SKM-1 (cell line): ENCODE measurements around the gene PLEKHG4.

Experiments used
- DNase-seq: peaks from one replicate; lab custom pipeline; 2025; ENCODE audit not compliant: unreplicated experiment; lab: John Stamatoyannopoulos, UW

Gene PLEKHG4

DNA sequence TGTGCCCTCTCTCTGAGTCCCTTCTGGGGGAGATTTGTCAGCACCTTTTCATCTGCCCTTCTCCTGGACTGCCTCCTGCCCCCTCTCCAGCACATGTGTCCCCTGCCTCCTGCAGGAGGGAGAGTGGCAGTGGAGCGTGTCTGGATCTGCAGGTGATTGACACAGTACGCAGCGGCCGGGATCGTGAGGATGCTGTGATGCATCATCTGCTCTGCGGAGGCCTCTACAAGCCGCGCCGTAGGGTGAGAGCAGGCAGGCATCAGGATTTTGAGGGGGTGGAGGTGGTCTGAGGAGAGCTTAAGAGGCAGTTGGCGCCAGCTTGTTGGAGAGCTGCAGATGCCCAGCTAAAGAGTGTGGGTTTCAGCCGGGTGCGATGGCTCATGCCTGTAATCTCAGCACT lies 19.6 kb upstream of the PLEKHG4 start:
- DNase-seq: no peak

DNA sequence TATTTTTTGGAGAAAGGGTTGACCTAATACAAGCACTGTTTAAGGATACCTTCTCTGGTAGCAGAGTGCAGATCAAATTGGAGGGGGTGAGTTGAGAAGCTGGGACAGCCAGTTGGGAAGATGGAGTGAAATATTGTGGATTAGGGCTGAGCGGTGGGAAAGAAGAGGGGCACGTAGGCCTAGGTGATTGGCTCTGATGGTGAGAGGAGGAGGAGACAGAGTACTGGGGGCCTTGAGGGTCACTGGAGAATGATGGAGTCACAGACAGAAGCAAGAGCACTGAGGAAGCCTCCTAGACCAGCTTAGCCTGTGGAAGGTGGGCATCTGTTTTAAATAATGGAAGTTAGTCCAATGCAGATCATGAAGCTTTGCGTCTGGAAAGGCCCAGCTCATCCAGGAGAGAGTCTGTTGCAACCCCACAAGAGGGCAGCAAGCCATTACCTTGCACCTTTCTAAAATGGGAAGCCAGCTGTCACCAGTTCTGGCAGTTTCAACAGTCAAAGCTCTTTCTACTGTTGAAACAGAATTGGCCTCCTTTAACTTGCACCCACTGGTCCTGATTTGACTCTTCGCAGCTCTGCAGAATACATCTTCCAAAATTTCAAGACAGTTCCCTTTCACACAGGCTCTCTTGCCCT lies 18.8 kb upstream of the PLEKHG4 start:
- peak; percentile 53 for DNase-seq

DNA sequence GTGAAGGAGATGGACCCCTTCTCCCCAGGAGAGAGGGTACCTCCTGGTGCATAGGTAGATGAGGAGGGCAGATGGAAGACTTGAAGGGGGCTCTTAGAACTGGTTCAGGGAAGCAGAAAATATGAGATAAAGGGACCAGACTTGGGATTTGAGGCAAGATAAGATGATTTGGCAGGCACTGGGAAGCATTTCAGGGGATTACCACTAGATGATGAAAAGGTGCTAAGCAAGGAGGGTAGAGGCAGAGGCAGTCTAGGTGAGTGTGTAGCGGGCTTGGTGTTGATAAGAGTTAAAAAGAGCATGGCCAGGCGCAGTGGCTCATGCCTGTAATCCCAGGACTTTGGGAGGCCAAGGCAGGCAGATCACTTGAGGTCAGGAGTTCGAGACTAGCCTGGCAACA lies 16.1 kb upstream of the PLEKHG4 start:
- DNase-seq: no peak

DNA sequence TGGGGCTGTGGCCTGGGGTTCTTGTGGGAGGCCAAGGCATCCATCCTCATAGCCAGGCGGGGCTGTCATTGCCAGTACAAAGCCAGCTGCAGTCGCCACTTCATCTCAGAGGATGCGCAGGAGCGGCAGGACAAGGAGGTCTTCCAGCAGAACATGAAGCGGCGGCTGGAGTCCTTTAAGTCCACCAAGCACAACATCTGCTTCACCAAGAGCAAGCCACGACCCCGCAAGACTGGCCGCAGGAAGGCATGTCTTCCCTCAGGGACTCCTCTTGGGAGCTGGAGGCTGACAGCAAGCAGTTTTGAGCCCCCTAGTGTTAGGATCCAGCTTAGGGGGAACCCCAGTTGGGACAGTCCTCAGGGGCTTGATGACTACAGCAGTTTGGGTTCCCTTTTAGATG lies 15.1 kb upstream of the PLEKHG4 start:
- DNase-seq: no peak

DNA sequence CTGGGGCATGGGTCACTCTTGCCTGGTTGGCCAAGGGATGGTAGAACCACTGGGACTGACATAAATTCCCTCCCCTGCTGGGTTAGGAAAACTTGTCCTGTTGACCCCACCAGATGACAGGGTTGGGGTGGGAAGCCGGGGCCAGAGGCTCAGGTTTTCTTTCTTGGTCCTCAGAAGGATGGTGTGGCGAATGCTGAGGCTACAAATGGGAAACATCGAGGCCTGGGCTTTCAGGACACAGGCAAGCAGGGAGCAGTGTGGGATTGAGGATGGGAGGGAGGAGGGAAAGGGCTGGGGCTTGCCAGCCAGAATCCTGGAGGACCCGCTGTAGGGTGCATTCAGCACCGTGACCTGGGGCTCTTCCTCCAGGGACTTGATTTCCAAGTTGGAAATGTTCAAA lies 14.5 kb upstream of the PLEKHG4 start:
- no peak for DNase-seq

DNA sequence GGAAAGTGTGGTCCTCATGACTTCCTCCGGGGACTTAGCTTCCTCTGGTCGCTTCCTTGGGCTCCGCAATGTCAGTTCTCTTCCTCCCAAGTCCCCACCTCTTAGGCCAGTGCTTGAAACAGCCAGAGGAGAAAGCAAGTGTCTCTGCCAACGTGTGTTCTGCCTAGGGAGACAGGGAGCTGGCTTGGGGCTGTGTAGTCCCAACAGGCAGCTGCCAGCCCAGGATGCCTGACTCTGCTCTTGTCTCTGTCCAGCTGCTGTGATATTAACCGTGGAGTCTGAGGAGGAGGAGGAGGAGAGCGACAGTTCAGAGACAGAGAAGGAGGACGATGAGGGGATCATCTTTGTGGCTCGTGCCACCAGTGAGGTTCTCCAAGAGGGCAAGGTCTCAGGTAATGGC lies 13.5 kb upstream of the PLEKHG4 start:
- DNase-seq: no peak

DNA sequence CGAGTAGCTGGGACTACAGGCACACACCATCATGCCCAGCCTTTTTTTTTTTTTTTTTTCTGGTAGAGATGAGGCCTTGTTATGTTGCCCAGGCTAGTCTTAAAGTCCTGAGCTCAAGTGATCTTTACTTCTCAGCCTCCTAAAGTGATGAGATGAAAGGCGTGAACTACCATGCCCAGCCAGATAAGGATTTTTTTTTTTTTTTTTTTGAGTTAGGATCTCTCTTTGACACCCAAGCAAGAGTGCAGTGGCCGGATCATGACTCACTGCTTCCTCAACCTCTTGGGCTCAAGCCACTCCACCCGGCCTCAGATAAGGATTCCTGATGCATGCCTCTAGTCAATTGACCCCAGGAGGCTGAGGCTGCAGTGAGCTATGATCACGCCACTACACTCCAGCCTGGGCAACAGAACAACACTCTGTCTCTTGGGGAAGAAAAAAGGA lies 11.2 kb upstream of the PLEKHG4 start:
- no peak for DNase-seq

DNA sequence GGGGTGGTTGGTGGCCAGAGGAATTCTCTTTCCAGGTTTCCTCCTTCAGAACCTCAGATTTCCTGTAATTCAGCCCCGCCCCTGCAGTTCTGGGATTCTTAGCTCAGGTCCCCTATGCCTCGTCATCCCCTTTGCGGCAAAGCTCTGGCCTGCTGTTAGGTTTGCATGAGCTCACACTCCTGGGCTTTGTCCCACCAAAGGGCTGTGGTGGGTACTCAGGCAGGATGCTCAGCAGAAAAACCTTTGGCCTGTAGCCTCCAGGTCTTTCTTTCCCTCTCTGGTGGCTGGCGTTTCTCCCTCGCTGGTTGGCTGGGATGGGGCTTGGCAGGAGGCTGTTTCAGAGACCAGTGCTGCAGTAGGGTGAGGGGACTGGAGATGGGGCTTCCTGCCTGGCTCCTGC lies 9.6 kb upstream of the PLEKHG4 start:
- no peak for DNase-seq

DNA sequence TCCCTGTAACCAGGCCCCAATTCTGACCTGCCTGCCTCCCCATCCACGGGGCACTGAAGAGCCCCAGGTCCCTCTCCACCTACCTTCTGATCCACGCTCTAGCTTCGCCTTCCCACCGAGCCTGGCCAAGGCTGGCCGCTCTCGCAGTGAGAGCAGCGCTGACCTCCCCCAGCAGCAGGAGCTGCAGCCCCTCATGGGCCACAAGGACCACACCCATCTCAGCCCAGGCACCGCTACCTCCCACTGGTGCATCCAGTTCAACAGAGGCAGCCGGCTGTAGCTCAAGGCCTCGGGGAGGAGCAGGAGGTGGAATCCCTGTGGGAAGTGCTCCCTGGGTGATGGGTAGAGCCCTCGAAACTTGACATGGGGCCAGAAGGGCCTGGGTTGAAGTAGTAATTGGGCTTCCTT lies 8.4 kb upstream of the PLEKHG4 start:
- DNase-seq: no peak

DNA sequence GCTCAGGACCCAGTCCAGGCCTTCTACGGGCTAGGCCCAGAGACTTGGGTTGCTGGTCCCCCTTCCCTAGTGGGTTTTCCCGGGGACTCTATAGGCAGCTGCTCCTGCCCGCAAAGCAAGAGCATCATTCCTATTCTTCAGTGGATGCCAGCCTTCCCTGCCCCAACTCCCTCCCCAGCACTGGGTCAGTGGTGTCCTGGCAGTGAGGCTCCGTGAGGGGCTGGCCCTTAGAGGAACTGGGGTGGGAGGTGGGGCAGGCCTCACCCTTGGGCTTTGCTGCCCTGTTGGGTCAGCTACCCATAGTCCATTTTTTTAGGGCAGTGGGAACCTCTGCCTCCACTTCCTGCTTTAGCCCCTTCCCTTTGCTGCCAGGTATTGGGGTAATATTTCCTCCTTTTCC lies 7.9 kb upstream of the PLEKHG4 start:
- no peak for DNase-seq

DNA sequence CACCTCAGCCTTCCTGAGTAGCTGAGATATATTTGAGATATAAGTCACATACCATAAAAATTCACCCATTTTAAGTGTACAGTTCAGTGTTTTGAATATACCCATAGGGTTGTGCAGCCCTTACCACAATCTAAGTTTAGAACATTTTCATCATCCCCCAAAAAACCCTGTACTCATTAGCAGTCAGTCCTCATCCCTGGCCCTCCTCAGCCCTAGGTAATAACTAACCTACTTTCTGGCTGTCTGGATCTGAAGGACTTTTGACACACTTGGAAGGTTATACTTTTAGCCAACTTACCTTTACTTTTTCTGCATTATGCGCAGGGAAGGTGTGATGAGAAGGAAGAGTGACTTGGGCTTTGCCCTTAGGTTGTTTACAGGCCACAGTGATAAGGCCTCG lies 4.0 kb upstream of the PLEKHG4 start:
- no peak for DNase-seq

DNA sequence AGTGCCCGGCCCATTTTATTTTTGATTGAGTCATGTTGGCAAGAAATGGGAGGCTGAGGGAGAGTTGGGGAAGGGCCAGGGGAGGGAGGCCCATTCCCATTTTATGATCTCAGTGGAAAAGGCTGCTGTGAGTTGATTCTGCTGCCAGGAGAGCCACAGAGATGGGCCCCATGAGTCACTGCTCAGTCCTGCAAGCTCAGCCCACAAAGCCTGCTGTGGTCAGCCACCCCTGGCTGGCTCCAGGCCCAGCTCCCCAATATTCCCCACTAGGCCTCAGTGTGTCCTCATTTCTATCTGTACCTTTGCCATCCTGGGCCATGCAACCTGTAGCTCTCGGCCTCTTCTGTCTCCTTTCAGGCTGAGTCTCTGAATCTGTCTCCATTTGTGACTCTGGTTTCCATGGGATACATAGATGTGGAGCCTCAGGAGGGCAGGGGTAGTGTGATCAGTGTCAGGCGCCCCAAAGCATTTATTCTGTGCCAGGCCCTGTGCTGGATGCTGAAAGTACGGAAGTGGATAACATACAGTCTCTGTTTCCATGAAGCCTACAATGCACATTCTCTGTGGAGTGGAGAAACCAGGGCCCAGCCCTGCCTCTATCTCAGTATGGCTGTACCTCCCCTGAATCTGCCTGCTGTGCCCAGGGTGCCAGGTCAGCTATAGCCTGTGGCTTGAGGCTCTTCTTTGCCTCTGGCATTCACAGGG lies 1.9 kb upstream of the PLEKHG4 start:
- DNase-seq: no peak

DNA sequence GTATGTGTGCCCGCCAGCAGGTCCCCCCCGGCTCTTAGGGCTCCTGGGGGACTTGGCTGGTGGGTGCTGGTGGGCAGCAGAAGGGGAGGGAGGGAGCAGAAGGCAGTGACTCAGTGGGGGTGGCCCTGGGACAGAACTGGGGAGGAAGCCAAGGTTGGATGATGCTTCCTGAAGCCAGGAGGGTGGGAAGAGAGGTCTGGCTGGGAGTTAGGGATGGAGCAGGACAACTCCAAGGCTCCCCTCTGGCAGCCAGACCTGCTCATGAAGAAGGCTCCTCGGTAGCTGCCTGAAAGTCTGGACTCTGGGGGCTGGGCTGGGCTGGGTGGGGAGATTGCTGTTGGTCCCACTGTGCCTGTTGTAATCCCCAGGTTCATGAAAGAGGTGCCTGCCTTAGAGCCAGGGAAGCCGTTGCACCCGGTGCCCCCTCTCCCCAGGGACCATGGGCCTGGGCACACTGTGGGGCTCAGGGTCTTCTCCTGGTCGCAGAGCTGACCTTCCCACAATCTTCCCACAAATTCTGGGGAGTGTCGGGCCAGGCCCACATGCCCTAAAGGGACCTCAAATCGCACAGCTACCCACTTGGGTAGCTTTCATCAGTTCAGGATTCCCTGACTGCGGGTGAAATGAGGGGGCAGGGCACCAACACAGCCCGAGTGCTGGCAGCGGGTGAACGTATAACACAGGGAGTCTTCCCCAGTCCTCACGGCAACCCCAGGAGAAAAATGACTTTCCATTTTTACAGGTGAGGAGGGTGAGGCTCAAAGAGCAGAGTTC lies 1.1 kb upstream of the PLEKHG4 start:
- no peak for DNase-seq

DNA sequence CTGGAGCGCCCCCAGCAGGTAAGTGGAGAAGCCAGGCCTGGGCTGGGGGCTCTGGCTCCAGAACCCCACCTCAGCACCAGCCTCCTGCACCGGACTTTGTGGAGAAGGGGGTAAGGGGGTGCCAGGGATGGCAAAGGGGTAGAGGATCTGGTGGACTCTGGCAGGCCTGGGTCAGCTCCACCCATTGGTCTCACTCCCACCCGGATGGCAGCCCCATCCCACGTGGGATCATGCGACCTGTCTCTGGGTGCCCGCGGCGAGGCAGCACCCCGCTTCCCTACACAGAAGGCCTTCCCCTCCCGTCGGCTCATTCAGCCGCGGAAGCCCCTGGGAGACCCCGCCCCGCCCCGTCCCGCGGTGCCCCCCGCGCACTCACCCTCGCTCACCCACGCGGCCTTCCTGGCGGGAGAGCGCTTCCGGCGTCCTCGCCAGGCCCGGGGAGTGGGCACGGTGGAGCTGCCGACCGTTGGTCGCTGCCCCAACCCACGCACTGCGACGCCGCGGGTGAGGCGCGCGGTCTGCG lies 498 bp upstream of the PLEKHG4 start:
- peak; percentile 8 for DNase-seq

DNA sequence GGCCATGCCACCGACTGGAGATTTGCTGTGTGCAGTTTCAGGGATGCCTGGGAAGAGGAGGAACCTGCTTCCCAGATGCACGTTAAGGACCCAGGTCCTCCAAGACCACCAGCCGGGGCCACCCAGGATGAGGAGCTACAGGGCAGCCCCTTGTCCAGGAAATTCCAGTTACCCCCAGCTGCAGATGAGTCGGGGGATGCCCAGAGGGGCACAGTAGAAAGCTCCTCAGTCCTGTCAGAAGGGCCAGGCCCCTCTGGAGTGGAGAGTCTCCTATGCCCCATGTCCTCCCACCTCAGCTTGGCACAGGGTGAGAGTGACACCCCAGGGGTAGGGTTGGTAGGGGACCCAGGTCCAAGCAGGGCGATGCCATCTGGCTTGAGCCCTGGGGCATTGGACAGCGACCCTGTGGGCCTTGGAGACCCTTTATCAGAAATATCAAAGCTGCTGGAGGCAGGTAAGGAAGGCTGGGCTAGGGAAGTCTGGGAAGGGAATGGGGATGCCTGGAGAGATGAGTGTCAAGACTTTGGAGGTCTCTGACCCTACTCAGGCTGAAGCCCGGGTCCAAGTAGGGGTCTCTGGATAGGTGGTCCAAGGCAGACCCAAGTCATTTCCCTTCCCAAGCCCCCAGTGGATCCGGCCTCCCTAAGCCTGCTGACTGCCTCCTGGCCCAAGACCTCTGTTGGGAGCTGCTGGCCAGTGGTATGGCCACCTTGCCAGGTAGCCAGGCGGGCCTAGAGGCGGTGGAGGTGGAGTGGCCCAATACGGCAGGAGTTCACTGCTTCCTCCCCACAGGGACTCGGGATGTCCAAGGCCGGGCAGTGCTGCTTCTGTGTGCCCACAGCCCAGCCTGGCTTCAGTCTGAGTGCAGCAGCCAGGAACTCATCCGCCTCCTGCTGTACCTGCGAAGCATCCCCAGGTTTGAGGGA lies 1.0 kb downstream of the PLEKHG4 start:
- no peak for DNase-seq

DNA sequence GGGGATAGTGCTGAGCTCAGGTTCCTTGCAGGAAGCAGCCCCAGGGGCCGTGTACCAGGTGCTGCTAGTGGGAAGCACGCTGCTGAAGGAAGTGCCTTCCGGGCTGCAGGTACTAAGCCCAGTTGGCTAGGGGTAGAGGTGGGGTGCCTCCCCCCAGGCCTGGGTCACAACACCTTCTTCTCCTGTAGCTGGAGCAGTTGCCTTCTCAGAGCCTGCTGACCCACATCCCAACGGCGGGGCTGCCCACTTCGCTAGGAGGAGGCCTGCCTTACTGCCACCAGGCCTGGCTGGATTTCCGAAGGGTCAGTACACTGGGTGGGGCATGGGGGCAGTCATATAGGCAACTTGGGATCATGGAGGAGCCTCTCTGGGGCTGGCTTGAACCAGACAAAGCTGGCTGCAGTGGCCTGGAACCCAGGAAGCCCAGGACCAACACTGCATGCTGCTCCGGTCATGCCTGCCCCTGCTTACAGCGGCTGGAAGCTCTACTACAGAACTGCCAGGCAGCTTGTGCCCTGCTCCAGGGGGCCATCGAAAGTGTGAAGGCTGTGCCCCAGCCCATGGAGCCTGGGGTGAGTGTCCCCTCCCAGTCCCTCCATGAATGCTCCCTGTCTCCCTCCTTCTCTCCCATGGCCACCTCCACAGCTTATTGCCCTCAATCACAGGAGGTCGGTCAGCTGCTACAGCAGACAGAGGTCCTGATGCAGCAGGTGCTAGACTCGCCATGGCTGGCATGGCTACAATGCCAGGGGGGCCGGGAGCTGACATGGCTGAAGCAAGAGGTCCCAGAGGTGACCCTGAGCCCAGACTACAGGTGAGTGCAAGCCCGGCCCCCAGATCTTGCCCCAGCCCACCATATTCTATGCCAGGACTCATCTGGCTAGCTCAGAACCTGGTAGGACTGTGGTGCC lies 2.5 kb downstream of the PLEKHG4 start:
- no peak for DNase-seq

DNA sequence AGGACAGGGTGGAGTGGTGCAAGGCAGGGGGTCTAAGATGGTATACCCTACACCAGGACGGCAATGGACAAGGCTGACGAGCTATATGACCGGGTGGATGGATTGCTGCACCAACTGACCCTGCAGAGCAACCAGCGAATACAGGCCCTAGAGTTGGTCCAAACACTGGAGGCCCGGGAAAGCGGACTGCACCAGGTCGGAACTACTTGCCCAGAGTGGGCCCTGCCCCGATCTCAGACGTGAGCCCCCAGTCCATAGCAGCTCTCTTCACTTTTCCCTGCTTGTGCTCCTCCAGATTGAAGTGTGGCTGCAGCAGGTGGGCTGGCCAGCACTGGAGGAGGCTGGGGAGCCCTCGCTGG lies 3.1 kb downstream of the PLEKHG4 start:
- DNase-seq: no peak

DNA sequence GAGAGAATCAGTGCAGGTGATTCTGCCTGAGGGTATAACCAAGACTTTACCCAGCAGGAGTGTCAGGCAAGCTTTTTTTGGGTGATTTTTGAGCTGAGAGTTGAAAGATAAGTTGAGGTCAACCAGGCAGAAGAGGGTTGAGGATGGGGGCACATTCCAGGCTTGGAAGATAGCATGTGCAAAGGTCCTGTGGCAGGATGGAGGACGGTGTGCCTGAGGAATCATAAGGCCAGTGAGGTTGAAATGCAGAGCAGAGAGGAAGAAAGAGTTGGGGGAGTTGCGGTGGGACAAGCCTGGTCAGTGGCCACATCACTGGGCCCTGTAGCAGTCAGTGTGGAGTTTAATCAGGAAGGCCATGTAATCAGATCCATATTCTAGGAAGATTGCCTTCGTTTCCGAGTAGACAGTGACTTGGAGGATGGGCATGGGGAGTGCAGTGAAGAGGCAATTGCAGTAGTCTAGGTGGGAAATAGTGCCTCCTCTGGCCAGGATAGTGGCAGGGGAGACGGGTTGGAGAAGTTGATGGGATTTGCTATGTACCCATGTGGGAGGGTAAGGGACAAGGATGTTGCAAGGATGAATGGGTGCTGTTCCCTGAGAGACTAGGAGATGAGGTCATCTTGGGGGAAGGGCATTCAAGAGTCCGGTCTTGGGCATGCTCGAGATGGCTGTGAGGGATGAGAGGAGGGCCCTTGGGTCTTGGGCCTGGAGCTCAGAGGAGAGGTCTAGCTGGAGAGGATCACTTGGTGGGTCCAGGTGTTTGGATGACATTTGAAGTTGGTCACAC lies 3.9 kb downstream of the PLEKHG4 start:
- DNase-seq: no peak
